CD4-positive, alpha-beta T cell (primary cell): Measurements from ENCODE around the gene TSPAN15. TPM values are rescaled to one million over a fixed set of nuclear protein-coding genes. Genes with fewer than 3 reads are reported as not detected.

Source experiments
- ATAC-seq: fragments of 200-7000 bp; cut with Tn5 transposase; one replicate; pipeline ENCODE4 v1.10.0; 2022; ENCODE audit warnings: mild to moderate bottlenecking; ENCODE audit not compliant: poor library complexity
- CTCF ChIA-PET: fragments of 350-600 bp; sonication (Branson Sonifier 250); formaldehyde crosslinking; loops from one replicate; lab custom pipeline; 2021; ENCODE audit warnings: antibody characterized with exemption, inconsistent platforms; lab: Charles Lee
- POLR2A ChIA-PET: fragments of 350-600 bp; sonication (Branson Sonifier 250); formaldehyde crosslinking; loops from one replicate; lab custom pipeline; 2021; ENCODE audit warnings: antibody characterized with exemption, inconsistent platforms; lab: Charles Lee
- DNase-seq, 14 experiments: peaks; one replicate each; pipeline ENCODE4 v3.0.0-alpha.2; 2013 to 2020; ENCODE audit warnings: mixed read lengths in 2 of 14
- H3K27ac ChIP-seq, 2 donors: one replicate each; pipeline versions ENCODE4 v1.5.1 to v1.7.0; 2013; ENCODE audit warnings: low read length in 2 of 2, low read depth in 1 of 2, mild to moderate bottlenecking in 1 of 2
- H3K27me3 ChIP-seq, 2 experiments: 1 replicate in 1 of 2; 2 replicates in 1 of 2; pipeline versions ENCODE4 v1.6.1 to v1.7.0; 2013; ENCODE audit warnings: low read length in 2 of 2, control low read depth in 1 of 2, mild to moderate bottlenecking in 1 of 2, moderate library complexity in 1 of 2; ENCODE audit not compliant: insufficient read depth in 2 of 2, control insufficient read depth in 1 of 2
- H3K36me3 ChIP-seq: one replicate; pipeline ENCODE4 v1.6.1; 2013; ENCODE audit warnings: low read length, control low read depth; ENCODE audit not compliant: insufficient read depth
- H3K4me1 ChIP-seq: one replicate; pipeline ENCODE4 v1.6.1; 2013; ENCODE audit warnings: low read length, control low read depth; ENCODE audit not compliant: insufficient read depth
- H3K4me3 ChIP-seq: one replicate; pipeline ENCODE4 v1.5.1; 2013; ENCODE audit warnings: mild to moderate bottlenecking, low read length, moderate library complexity
- H3K9me3 ChIP-seq, 2 experiments: 1 replicate in 1 of 2; 2 replicates in 1 of 2; pipeline versions ENCODE4 v1.6.1 to v1.7.0; 2013; ENCODE audit warnings: low read length in 2 of 2, mild to moderate bottlenecking in 2 of 2, control low read depth in 1 of 2, moderate library complexity in 1 of 2; ENCODE audit not compliant: control insufficient read depth in 1 of 2, insufficient read depth in 1 of 2
- H3K27ac Mint-ChIP-seq: one replicate; pipeline ENCODE4 v1.8.0; 2020; ENCODE audit warnings: mixed read lengths
- H3K27me3 Mint-ChIP-seq: one replicate; pipeline ENCODE4 v1.8.0; 2021; ENCODE audit warnings: mixed read lengths
- H3K36me3 Mint-ChIP-seq: one replicate; pipeline ENCODE4 v1.8.0; 2021; ENCODE audit warnings: low read depth, mixed read lengths
- H3K4me1 Mint-ChIP-seq: one replicate; pipeline ENCODE4 v1.8.0; 2021; ENCODE audit warnings: low read depth, mixed read lengths
- H3K4me3 Mint-ChIP-seq: one replicate; pipeline ENCODE4 v1.8.0; 2020; ENCODE audit warnings: mild to moderate bottlenecking, mixed read lengths
- H3K9me3 Mint-ChIP-seq: one replicate; pipeline ENCODE4 v1.8.0; 2020; ENCODE audit warnings: mixed read lengths
- intact Hi-C, 2 experiments: fragments of 100-400 bp; cut with DNase I in 1 of 2; cut with micrococcal nuclease in 1 of 2; formaldehyde crosslinking; loops; one replicate each; pipeline versions ENCODE4 v1.15.1 to v1.9.0; 2023 to 2025; cut with DNase I, micrococcal nuclease
- total RNA-seq, 174 experiments: library from RNA in 2 of 174; stranded (reverse) in 2 of 174; gene quantifications; one replicate each; pipeline ENCODE4 v1.2.3 and lab custom pipeline; 2021 to 2026
- TF ChIP-seq, protein P1 (sequence below): fragments of 200-600 bp; IDR thresholded peaks from one replicate; pipeline ENCODE4 v1.8.0; 2022; ENCODE audit warnings: antibody characterized with exemption, mild to moderate bottlenecking

The TSPAN15 gene
- total RNA-seq, 2 experiments from 2014 or later: 2.2 to 2.5 TPM

DNA sequence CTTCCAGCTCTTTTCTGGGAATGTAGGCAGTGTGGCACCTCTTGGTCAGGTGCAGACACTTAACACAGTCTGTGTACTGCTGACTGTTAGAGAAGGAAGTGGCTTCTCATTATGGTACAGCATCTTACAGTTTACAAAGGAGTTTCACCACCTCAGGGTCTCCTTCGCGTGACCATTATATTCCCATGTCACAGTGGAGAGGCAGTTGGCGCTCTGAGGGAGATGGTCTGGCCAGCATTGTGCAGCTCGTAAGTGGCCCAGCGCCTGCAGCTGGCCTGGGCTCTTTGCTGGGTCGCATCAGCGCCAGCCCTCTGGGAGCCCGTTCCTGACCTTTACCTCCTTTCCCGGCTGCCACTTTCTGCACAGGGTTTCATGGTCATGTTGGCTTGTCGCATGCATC is 15.4 kb downstream of the TSPAN15 start:
- TF ChIP-seq, protein P1, sequence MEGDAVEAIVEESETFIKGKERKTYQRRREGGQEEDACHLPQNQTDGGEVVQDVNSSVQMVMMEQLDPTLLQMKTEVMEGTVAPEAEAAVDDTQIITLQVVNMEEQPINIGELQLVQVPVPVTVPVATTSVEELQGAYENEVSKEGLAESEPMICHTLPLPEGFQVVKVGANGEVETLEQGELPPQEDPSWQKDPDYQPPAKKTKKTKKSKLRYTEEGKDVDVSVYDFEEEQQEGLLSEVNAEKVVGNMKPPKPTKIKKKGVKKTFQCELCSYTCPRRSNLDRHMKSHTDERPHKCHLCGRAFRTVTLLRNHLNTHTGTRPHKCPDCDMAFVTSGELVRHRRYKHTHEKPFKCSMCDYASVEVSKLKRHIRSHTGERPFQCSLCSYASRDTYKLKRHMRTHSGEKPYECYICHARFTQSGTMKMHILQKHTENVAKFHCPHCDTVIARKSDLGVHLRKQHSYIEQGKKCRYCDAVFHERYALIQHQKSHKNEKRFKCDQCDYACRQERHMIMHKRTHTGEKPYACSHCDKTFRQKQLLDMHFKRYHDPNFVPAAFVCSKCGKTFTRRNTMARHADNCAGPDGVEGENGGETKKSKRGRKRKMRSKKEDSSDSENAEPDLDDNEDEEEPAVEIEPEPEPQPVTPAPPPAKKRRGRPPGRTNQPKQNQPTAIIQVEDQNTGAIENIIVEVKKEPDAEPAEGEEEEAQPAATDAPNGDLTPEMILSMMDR: no peak
- Histone ChIP-seq H3K36me3 (no peaks in the 10 kb centered on the region), H3K4me1 (peaks cover 46% of the 10 kb centered on the region), H3K27me3 (no peaks in the 10 kb centered on the region), H3K4me3 (no peak overlapping the region), H3K27ac (no peak overlapping the region), H3K9me3 (no peaks in the 10 kb centered on the region)
- H3K9me3 Mint-ChIP-seq: no peaks in the 10 kb centered on the region
- intact Hi-C loops: no loop called here
- peaks cover 11% of the 10 kb centered on the region for H3K4me1 Mint-ChIP-seq
- ATAC-seq: no peak
- H3K36me3 Mint-ChIP-seq: no peaks in the 10 kb centered on the region
- ChIA-PET POLR2A (no interaction called here), CTCF (interaction anchor here (1.3 kb wide), 1 partner anchor 49 kb away, joined by 3 read pairs; no protein-coding TSS in a partner anchor)
- H3K27me3 Mint-ChIP-seq: no peaks in the 10 kb centered on the region
- no peak overlapping the region for H3K27ac Mint-ChIP-seq
- no peak for DNase-seq
- H3K4me3 Mint-ChIP-seq: no peak overlapping the region

DNA sequence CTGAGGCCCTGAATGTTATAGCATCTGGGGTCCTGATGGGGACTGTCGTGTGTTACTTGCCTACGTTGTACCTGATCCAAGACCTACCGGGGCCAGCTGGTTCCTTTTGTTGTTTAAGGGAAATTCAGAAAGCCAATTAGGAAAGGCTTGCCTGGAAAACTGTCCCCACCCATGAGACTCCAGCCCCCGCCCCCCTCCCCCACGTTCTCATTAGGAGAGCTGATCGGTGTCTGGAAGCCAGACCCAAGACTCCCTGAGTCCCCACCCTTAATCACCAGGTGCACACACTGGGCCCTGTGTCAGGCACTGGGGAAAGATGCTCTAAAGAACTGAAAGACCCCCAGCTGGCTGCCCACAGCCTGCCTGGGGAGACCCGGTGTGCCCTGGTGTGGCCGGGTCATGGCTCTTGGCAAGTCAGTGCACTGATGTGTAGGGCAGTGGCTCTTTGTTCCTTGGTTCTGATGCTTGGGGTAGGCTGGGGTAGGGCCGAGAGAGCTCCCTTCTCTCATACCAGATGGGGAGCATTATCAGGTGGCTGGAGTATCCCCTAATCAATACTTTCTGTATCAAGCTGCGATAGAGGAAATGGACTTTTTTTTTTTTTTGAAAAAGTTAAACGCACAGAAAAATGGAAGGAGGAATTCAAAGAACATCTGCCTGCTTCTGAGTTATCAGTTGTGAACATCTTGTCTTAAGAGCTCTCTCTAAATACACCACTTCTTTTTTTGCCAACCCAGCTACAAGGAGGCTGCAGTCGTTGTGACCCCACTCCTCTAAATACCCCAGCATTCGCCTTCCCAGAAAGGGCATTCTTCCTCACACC is 16.9 kb downstream of the TSPAN15 start:
- intact Hi-C loops: no loop called here
- no peak overlapping the region for H3K27ac ChIP-seq
- no peaks in the 10 kb centered on the region for H3K36me3 ChIP-seq
- H3K9me3 ChIP-seq: no peaks in the 10 kb centered on the region
- DNase-seq: no peak
- no peaks in the 10 kb centered on the region for H3K27me3 ChIP-seq
- POLR2A ChIA-PET: interaction anchor here (1.0 kb wide), 1 partner anchor 208 kb away, joined by 3 read pairs; no protein-coding TSS in a partner anchor
- H3K4me1 ChIP-seq: peaks cover 39% of the 10 kb centered on the region
- H3K27ac Mint-ChIP-seq: no peak overlapping the region
- ATAC-seq: no peak
- H3K4me1 Mint-ChIP-seq: peaks cover 11% of the 10 kb centered on the region
- H3K36me3 Mint-ChIP-seq: no peaks in the 10 kb centered on the region
- no peaks in the 10 kb centered on the region for H3K9me3 Mint-ChIP-seq
- TF ChIP-seq, protein P1: no peak
- no peak overlapping the region for H3K4me3 Mint-ChIP-seq
- CTCF ChIA-PET: interaction anchor here (0.5 kb wide), 1 partner anchor 1527 kb away, joined by 3 read pairs; no protein-coding TSS in a partner anchor
- no peak overlapping the region for H3K4me3 ChIP-seq
- H3K27me3 Mint-ChIP-seq: no peaks in the 10 kb centered on the region

GRCh38 chr10:69468751-69469089 is 17.5 kb downstream of the TSPAN15 start:
- H3K4me1 Mint-ChIP-seq: peaks cover 11% of the 10 kb centered on the region

More at GRCh38 chr10:69468751-69469089, 17.5 kb downstream of the TSPAN15 start:
- Mint-ChIP-seq H3K27ac (no peak overlapping the region), H3K9me3 (no peaks in the 10 kb centered on the region), H3K27me3 (no peaks in the 10 kb centered on the region), H3K4me3 (no peak overlapping the region), H3K36me3 (no peaks in the 10 kb centered on the region)
- ChIA-PET POLR2A (interaction anchor here (1.0 kb wide), 1 partner anchor 209 kb away, joined by 3 read pairs; no protein-coding TSS in a partner anchor), CTCF (interaction anchor here (0.5 kb wide), 1 partner anchor 1528 kb away, joined by 3 read pairs; no protein-coding TSS in a partner anchor)
- Histone ChIP-seq H3K4me1 (peaks cover 34% of the 10 kb centered on the region), H3K27ac (no peak overlapping the region), H3K27me3 (no peaks in the 10 kb centered on the region), H3K4me3 (no peak overlapping the region), H3K9me3 (no peaks in the 10 kb centered on the region), H3K36me3 (no peaks in the 10 kb centered on the region)
- DNase-seq (no peak), ATAC-seq (no peak)
- TF ChIP-seq, protein P1: no peak
- intact Hi-C loops: no loop called here
